GM23248 (cell line): ENCODE data around the gene KIF26A.

ENCODE experiments used
- EZH2 ChIP-seq: fragments of 200-600 bp; sonication (generic); IDR thresholded peaks from 2 replicates; pipeline ENCODE4 v1.6.1; 2018; ENCODE audit warnings: antibody characterized with exemption, mild to moderate bottlenecking; ENCODE audit not compliant: insufficient read depth, poor library complexity, severe bottlenecking
- EZH2phosphoT487 ChIP-seq: fragments of 200-600 bp; sonication (generic); IDR thresholded peaks from 2 replicates; pipeline ENCODE4 v1.6.1; 2018; ENCODE audit warnings: antibody characterized with exemption, moderate library complexity, mild to moderate bottlenecking, low read depth; ENCODE audit not compliant: insufficient read depth

- TF ChIP-seq EZH2phosphoT487 (no peak), EZH2 (no peak)
These were observed 13.4 kb upstream of the KIF26A start for GRCh38 chr14:104125011-104125410.
